HG03378 (cell line): Measurements from ENCODE around the gene FANCC.

Source experiments
- ATAC-seq: cut with Tn5 transposase; IDR thresholded peaks from one replicate; pipeline ENCODE4 v1.9.1; 2021; ENCODE audit warnings: mild to moderate bottlenecking, moderate library complexity; ENCODE audit not compliant: unreplicated experiment

FANCC gene

DNA sequence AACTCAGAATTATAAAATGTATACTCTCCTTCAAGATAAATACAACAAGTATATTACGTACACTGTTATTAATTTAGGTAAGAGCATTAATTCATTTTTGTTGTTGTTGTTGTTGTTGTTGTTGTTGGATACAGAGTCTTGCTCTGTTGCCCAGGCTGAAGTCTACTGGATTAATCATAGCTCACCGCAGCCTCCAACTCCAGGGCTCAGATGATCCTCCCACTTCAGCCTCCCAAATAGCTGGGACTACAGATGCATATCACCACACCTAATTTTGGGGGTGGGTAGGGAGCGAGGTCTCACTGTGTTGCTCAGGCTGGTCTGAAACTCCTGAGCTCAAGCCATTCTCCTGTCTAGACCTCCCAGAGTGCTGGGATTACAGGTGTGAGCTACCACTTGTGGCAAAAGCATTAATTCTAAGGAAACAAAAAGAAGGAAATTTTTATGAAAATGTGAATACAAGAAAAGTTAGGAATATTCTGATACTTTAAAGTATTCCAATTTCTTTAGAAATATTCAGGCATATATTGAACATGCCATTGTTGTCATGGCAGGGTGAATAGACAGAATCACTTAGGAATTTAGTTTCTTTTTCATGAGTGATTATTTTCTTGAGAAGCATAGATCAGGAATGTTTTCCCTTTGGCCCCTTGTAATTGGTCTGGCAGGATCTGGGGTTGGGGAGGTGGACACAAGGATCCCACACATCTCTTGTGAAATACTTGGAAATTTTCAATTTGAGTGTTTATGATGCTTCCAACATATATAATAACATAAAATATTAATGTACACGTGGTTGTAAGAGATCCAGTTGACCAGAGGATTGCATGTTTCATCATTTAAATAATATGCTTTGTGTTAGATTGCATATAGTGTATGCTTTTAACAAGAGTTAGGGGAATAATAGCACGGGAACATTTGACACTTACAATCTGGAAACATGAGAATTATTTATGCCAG, 263.6 kb downstream of the FANCC start:
- no peak for ATAC-seq

DNA sequence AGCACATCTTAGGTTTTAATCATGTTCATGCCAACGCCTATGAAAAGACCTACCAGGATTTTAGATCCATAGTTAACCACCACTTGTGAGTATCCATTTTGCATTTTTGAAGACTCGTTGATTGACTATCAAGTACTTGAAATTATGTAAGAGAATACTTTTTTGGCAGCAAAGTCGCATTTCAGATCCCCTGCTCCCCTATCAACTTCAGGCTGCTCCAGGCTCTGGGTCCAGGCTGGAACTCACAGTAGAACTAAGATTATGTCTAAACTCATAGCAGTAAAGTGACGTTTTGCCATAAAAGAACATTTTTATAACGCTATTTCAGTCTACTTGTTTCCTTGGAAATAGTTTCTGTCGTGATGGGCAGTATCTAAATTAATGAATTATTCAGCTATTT, 267.7 kb downstream of the FANCC start:
- ATAC-seq: no peak
